HCT116 (cell line): Measurements from ENCODE around the gene PDLIM3. TPM values are rescaled to one million over a fixed set of nuclear protein-coding genes. Genes with fewer than 3 reads are reported as not detected.

Experiments
- ATAC-seq: fragments of 200-7000 bp; cut with Tn5 transposase; 2 replicates; pipeline ENCODE4 v1.9.1; 2020; ENCODE audit warnings: mild to moderate bottlenecking, moderate library complexity
- BruUV-seq: library from RNA; stranded (reverse); fragments of 400-500 nt; replicated peaks from 2 replicates; lab custom pipeline; 2021; lab: Mats Ljungman, UMichigan
- CTCF ChIA-PET: fragments of 300-600 bp; sonication (Branson Sonifier 250); formaldehyde crosslinking; loops from one replicate; lab custom pipeline; 2021; ENCODE audit warnings: antibody characterized with exemption; lab: Charles Lee
- POLR2A ChIA-PET: fragments of 300-600, 350-600 bp; sonication (Branson Sonifier 250); formaldehyde crosslinking; loops from one replicate; lab custom pipeline; 2021; ENCODE audit warnings: antibody characterized with exemption; lab: Charles Lee
- RAD21 ChIA-PET, 2 experiments: fragments of 300-600 bp; sonication (Branson Sonifier 250); formaldehyde crosslinking; loops; one replicate each; lab custom pipeline; 2023; ENCODE audit warnings: low total read pairs in 2 of 2; ENCODE audit not compliant: uncharacterized antibody in 2 of 2, unreplicated experiment in 2 of 2, low non-redundant PET in 1 of 2; lab: Charles Lee
- DNase-seq: peaks from one replicate; pipeline ENCODE4 v3.0.0-alpha.2; 2010; ENCODE audit warnings: low read depth, low spot score
- H2AFZ ChIP-seq: fragments of 200-600 bp; shearing (Covaris generic), sonication (generic); 2 replicates; pipeline ENCODE4 v1.6.1; 2017; ENCODE audit warnings: low read depth, mixed run types, mixed read lengths, antibody characterized with exemption, low read length; ENCODE audit not compliant: poor library complexity, severe bottlenecking
- H3K27ac ChIP-seq: 2 replicates; pipeline ENCODE4 v1.5.1; 2012; ENCODE audit warnings: low read depth, low read length
- H3K27me3 ChIP-seq: fragments of 200-600 bp; sonication (generic); 2 replicates; pipeline ENCODE4 v1.6.1; 2016; ENCODE audit warnings: mixed run types, low read length, mixed read lengths; ENCODE audit not compliant: insufficient read depth
- H3K36me3 ChIP-seq, 2 experiments: fragments of 200-500 bp in 1 of 2; fragments of 200-600 bp in 1 of 2; sonication (Bioruptor generic) in 1 of 2; sonication (generic) in 1 of 2; 2 replicates each; pipeline versions ENCODE4 v1.5.1 to v1.6.1; 2014 to 2016; ENCODE audit warnings: low read length in 2 of 2, inconsistent platforms in 1 of 2, mixed read lengths in 1 of 2, mixed run types in 1 of 2; ENCODE audit not compliant: insufficient read depth in 2 of 2, control insufficient read depth in 1 of 2
- H3K4me1 ChIP-seq, 2 experiments: fragments of 200-600 bp in 1 of 2; sonication (generic) in 1 of 2; 2 replicates each; pipeline versions ENCODE4 v1.5.1 to v1.6.1; 2012 to 2017; ENCODE audit warnings: low read length in 2 of 2, inconsistent platforms in 1 of 2, mild to moderate bottlenecking in 1 of 2, mixed read lengths in 1 of 2, mixed run types in 1 of 2, moderate library complexity in 1 of 2; ENCODE audit not compliant: insufficient read depth in 2 of 2, control insufficient read depth in 1 of 2
- H3K4me2 ChIP-seq: fragments of 200-600 bp; sonication (generic); 2 replicates; pipeline ENCODE4 v1.6.1; 2017; ENCODE audit warnings: mixed run types, low read length, mixed read lengths
- H3K4me3 ChIP-seq, 2 experiments: fragments of 200-600 bp in 1 of 2; sonication (generic) in 1 of 2; replicated peaks in 1 of 2; 2 replicates each; pipeline ENCODE4 v1.5.1; 2011 to 2016; ENCODE audit warnings: low read length in 2 of 2, control low read depth in 1 of 2, low read depth in 1 of 2, mild to moderate bottlenecking in 1 of 2, mixed read lengths in 1 of 2, mixed run types in 1 of 2
- H3K79me2 ChIP-seq: fragments of 200-600 bp; sonication (generic); 2 replicates; pipeline ENCODE4 v1.6.1; 2017; ENCODE audit warnings: mild to moderate bottlenecking, mixed run types, low read length, moderate library complexity, mixed read lengths; ENCODE audit not compliant: insufficient read depth
- H3K9ac ChIP-seq: fragments of 200-600 bp; sonication (generic); 2 replicates; pipeline ENCODE4 v1.6.1; 2016; ENCODE audit warnings: low read length, mixed read lengths
- H3K9me2 ChIP-seq: fragments of 200-600 bp; sonication (generic), shearing (Covaris generic); 2 replicates; pipeline ENCODE4 v1.6.1; 2017; ENCODE audit warnings: mixed run types, mild to moderate bottlenecking, moderate library complexity; ENCODE audit not compliant: insufficient read depth
- H3K9me3 ChIP-seq, 2 experiments: fragments of 200-500 bp in 1 of 2; fragments of 200-600 bp in 1 of 2; sonication (Bioruptor generic) in 1 of 2; sonication (generic) in 1 of 2; 2 replicates each; pipeline ENCODE4 v1.6.1; 2014 to 2017; ENCODE audit warnings: low read length in 2 of 2, mixed read lengths in 2 of 2, inconsistent platforms in 1 of 2, low read depth in 1 of 2, mild to moderate bottlenecking in 1 of 2, mixed run types in 1 of 2, moderate library complexity in 1 of 2; ENCODE audit not compliant: control insufficient read depth in 1 of 2, insufficient read depth in 1 of 2
- H4K20me1 ChIP-seq: fragments of 200-600 bp; sonication (generic), shearing (Covaris generic); 2 replicates; pipeline ENCODE4 v1.6.1; 2017; ENCODE audit warnings: mixed run types, mild to moderate bottlenecking, moderate library complexity; ENCODE audit not compliant: insufficient read depth
- CBX3 ChIP-seq: IDR thresholded peaks from 2 replicates; pipeline ENCODE4 v1.6.1; 2012; ENCODE audit warnings: low read depth
- CEBPB ChIP-seq: IDR thresholded peaks from 2 replicates; pipeline ENCODE4 v1.6.1; 2012; ENCODE audit warnings: low read depth
- EGR1 ChIP-seq: IDR thresholded peaks from 2 replicates; pipeline ENCODE4 v1.6.1; 2012; ENCODE audit warnings: low read depth
- ELF1 ChIP-seq: IDR thresholded peaks from 2 replicates; pipeline ENCODE4 v1.6.1; 2012; ENCODE audit warnings: low read depth, borderline replicate concordance
- EZH2 ChIP-seq: fragments of 200-600 bp; sonication (generic); IDR thresholded peaks from 2 replicates; pipeline ENCODE4 v1.6.1; 2017; ENCODE audit warnings: antibody characterized with exemption, mixed run types
- EZH2phosphoT487 ChIP-seq: fragments of 200-600 bp; IDR thresholded peaks from 2 replicates; pipeline ENCODE4 v1.6.1; 2018; ENCODE audit warnings: antibody characterized with exemption, borderline replicate concordance
- FOSL1 ChIP-seq: IDR thresholded peaks from 2 replicates; pipeline ENCODE4 v1.6.1; 2012; ENCODE audit warnings: low read depth
- JUND ChIP-seq: IDR thresholded peaks from 2 replicates; pipeline ENCODE4 v1.6.1; 2012
- POLR2AphosphoS5 ChIP-seq: IDR thresholded peaks from 2 replicates; pipeline ENCODE4 v1.6.1; 2011; ENCODE audit warnings: mild to moderate bottlenecking, low read depth, low read length, moderate library complexity
- RAD21 ChIP-seq: IDR thresholded peaks from 2 replicates; pipeline ENCODE4 v1.6.1; 2012; ENCODE audit warnings: low read depth, mild to moderate bottlenecking
- SP1 ChIP-seq: IDR thresholded peaks from 2 replicates; pipeline ENCODE4 v1.6.1; 2012; ENCODE audit warnings: low read depth
- SRF ChIP-seq: IDR thresholded peaks from 2 replicates; pipeline ENCODE4 v1.6.1; 2012; ENCODE audit warnings: low read depth
- YY1 ChIP-seq: IDR thresholded peaks from 2 replicates; pipeline ENCODE4 v1.6.1; 2011; ENCODE audit warnings: low read length, low read depth, moderate library complexity, mild to moderate bottlenecking; ENCODE audit not compliant: insufficient replicate concordance; ENCODE audit errors: extremely low read depth
- ZFX ChIP-seq: fragments of 450-650 bp; IDR thresholded peaks from 2 replicates; pipeline ENCODE4 v1.6.1; 2017
- intact Hi-C: fragments of 100-400 bp; cut with micrococcal nuclease; formaldehyde crosslinking; loops from 2 replicates; pipeline ENCODE4 v1.10.0; 2022
- total RNA-seq: library from RNA; stranded (reverse); gene quantifications from one replicate; pipeline ENCODE4 v1.2.1, GENCODE V29; 2021; ENCODE audit not compliant: unreplicated experiment
- TF ChIP-seq, protein P1 (sequence below): IDR thresholded peaks from 2 replicates; pipeline ENCODE4 v1.6.1; 2012
- TF ChIP-seq, protein P2 (sequence below): IDR thresholded peaks from 2 replicates; pipeline ENCODE4 v1.6.1; 2012; ENCODE audit warnings: low read depth
- TF ChIP-seq, protein P3 (sequence below): IDR thresholded peaks from 2 replicates; pipeline ENCODE4 v1.6.1; 2011; ENCODE audit warnings: mild to moderate bottlenecking, low read length, moderate library complexity; ENCODE audit not compliant: insufficient replicate concordance; ENCODE audit errors: extremely low read depth
- TF ChIP-seq, protein P4 (sequence below): IDR thresholded peaks from 2 replicates; pipeline ENCODE4 v1.6.1; 2012
- TF ChIP-seq, protein P5 (sequence below), 3 experiments: fragments of 200-600 bp in 1 of 3; sonication (generic) in 1 of 3; IDR thresholded peaks in 2 of 3; conservative IDR thresholded peaks in 1 of 3; 2 replicates each; pipeline ENCODE4 v1.5.1; 2012 to 2017; ENCODE audit warnings: low read depth in 2 of 3, low read length in 2 of 3, antibody characterized with exemption in 1 of 3, borderline replicate concordance in 1 of 3, control low read depth in 1 of 3, mild to moderate bottlenecking in 1 of 3, mixed read lengths in 1 of 3, mixed run types in 1 of 3, moderate library complexity in 1 of 3; ENCODE audit not compliant: insufficient read depth in 1 of 3

The PDLIM3 gene
- total RNA-seq, 1 experiment from 2014 or later: 11.5 TPM

DNA sequence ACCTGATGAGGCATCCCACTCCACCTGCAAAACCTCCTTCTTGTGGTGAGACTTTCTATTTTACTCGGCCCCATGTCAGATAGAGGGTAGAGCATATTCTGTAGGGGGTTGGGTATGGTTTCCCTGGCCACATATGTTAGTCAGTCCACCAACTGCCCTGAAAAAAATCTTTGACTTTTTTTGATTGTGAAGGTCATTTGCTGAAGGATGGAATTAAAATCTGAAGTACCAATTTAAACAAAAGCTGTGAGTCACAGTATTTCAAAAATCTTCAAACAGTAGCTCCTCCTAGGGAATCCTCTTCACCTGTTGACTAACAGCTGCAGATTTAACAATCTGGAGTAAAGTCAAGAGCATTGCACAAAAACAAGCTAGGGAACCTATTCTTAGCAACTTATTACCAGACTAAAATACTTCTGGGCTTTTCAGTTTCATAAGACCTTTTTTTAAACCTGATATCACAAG, 55.8 kb downstream of the PDLIM3 start:
- Histone ChIP-seq H3K4me1 (no peaks in the 10 kb centered on the region), H3K27ac (no peak overlapping the region), H3K36me3 (no peaks in the 10 kb centered on the region), H3K27me3 (no peaks in the 10 kb centered on the region), H3K4me3 (no peak overlapping the region), H3K4me2 (no peak overlapping the region), H4K20me1 (no peaks in the 10 kb centered on the region), H3K9me2 (no peaks in the 10 kb centered on the region), H3K9me3 (no peaks in the 10 kb centered on the region), H3K9ac (no peak overlapping the region), H2AFZ (no peak overlapping the region), H3K79me2 (no peaks in the 10 kb centered on the region)
- intact Hi-C loops: no loop called here
- TF ChIP-seq, protein P1, sequence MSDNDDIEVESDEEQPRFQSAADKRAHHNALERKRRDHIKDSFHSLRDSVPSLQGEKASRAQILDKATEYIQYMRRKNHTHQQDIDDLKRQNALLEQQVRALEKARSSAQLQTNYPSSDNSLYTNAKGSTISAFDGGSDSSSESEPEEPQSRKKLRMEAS: no peak
- TF ChIP-seq CBX3 (no peak), ELF1 (no peak), SRF (no peak), SP1 (no peak), JUND (no peak), ZFX (no peak), EZH2phosphoT487 (no peak), RAD21 (no peak), POLR2AphosphoS5 (no peak), YY1 (no peak), EZH2 (no peak), EGR1 (no peak), CEBPB (no peak), FOSL1 (no peak)
- TF ChIP-seq, protein P2, sequence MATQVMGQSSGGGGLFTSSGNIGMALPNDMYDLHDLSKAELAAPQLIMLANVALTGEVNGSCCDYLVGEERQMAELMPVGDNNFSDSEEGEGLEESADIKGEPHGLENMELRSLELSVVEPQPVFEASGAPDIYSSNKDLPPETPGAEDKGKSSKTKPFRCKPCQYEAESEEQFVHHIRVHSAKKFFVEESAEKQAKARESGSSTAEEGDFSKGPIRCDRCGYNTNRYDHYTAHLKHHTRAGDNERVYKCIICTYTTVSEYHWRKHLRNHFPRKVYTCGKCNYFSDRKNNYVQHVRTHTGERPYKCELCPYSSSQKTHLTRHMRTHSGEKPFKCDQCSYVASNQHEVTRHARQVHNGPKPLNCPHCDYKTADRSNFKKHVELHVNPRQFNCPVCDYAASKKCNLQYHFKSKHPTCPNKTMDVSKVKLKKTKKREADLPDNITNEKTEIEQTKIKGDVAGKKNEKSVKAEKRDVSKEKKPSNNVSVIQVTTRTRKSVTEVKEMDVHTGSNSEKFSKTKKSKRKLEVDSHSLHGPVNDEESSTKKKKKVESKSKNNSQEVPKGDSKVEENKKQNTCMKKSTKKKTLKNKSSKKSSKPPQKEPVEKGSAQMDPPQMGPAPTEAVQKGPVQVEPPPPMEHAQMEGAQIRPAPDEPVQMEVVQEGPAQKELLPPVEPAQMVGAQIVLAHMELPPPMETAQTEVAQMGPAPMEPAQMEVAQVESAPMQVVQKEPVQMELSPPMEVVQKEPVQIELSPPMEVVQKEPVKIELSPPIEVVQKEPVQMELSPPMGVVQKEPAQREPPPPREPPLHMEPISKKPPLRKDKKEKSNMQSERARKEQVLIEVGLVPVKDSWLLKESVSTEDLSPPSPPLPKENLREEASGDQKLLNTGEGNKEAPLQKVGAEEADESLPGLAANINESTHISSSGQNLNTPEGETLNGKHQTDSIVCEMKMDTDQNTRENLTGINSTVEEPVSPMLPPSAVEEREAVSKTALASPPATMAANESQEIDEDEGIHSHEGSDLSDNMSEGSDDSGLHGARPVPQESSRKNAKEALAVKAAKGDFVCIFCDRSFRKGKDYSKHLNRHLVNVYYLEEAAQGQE: no peak
- TF ChIP-seq, protein P3, sequence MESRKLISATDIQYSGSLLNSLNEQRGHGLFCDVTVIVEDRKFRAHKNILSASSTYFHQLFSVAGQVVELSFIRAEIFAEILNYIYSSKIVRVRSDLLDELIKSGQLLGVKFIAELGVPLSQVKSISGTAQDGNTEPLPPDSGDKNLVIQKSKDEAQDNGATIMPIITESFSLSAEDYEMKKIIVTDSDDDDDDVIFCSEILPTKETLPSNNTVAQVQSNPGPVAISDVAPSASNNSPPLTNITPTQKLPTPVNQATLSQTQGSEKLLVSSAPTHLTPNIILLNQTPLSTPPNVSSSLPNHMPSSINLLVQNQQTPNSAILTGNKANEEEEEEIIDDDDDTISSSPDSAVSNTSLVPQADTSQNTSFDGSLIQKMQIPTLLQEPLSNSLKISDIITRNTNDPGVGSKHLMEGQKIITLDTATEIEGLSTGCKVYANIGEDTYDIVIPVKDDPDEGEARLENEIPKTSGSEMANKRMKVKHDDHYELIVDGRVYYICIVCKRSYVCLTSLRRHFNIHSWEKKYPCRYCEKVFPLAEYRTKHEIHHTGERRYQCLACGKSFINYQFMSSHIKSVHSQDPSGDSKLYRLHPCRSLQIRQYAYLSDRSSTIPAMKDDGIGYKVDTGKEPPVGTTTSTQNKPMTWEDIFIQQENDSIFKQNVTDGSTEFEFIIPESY: no peak
- TF ChIP-seq, protein P4, sequence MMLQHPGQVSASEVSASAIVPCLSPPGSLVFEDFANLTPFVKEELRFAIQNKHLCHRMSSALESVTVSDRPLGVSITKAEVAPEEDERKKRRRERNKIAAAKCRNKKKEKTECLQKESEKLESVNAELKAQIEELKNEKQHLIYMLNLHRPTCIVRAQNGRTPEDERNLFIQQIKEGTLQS: no peak
- TF ChIP-seq, protein P5, sequence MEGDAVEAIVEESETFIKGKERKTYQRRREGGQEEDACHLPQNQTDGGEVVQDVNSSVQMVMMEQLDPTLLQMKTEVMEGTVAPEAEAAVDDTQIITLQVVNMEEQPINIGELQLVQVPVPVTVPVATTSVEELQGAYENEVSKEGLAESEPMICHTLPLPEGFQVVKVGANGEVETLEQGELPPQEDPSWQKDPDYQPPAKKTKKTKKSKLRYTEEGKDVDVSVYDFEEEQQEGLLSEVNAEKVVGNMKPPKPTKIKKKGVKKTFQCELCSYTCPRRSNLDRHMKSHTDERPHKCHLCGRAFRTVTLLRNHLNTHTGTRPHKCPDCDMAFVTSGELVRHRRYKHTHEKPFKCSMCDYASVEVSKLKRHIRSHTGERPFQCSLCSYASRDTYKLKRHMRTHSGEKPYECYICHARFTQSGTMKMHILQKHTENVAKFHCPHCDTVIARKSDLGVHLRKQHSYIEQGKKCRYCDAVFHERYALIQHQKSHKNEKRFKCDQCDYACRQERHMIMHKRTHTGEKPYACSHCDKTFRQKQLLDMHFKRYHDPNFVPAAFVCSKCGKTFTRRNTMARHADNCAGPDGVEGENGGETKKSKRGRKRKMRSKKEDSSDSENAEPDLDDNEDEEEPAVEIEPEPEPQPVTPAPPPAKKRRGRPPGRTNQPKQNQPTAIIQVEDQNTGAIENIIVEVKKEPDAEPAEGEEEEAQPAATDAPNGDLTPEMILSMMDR (IDR thresholded peaks at IDR 0.05 in 2 of 3, conservative IDR thresholded peaks at IDR 0.05 in 1 of 3; ENCODE audit: borderline replicate concordance in 1 of 3, insufficient read depth in 1 of 3, low read depth in 2 of 3, low read length in 2 of 3): no peak
- no peak for DNase-seq
- no TSS peak for BruUV-seq
- ChIA-PET CTCF (no interaction called here), POLR2A (no interaction called here), RAD21 (no interaction called here)
- ATAC-seq: no peak
